OCI-LY7 (cell line): Measurements from ENCODE around the gene CNBP.
"Not testable (repeated sequence)": the region's sequence is repeated elsewhere in the genome, so short reads cannot be mapped to it uniquely, and the experiment has no call there.

Experiments used
- EZH2phosphoT487 ChIP-seq: fragments of 200-600 bp; sonication (generic); IDR thresholded peaks from 2 replicates; pipeline ENCODE4 v1.6.1; 2018; ENCODE audit warnings: low read depth, borderline replicate concordance, mild to moderate bottlenecking, mixed run types, antibody characterized with exemption, low read length, moderate library complexity, mixed read lengths
- TF ChIP-seq, protein P1 (sequence below): fragments of 200-600 bp; sonication (generic); conservative IDR thresholded peaks from 2 replicates; pipeline ENCODE4 v1.5.1; 2014; ENCODE audit warnings: mild to moderate bottlenecking, antibody characterized with exemption, low read length, moderate library complexity, mixed read lengths

DNA sequence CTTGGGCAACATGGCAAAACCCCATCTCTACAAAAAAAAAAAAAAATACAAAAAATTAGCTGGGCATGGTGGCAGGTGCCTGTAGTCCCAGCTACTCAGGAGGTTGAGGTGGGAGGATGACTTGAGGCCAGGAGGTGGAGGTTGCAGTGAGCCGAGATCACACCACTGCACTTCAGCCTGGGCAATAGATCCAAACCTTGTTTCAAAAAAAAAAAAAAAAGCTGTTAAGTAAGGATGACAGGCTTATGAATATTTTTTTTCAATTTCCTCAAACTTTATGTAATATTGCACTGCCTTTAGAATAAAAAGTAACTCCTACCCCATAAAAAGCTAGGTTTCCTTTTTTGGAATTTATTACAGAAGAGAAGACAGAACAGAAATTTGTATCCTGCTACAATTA is 40.7 kb upstream of the CNBP start:
- TF ChIP-seq, protein P1, sequence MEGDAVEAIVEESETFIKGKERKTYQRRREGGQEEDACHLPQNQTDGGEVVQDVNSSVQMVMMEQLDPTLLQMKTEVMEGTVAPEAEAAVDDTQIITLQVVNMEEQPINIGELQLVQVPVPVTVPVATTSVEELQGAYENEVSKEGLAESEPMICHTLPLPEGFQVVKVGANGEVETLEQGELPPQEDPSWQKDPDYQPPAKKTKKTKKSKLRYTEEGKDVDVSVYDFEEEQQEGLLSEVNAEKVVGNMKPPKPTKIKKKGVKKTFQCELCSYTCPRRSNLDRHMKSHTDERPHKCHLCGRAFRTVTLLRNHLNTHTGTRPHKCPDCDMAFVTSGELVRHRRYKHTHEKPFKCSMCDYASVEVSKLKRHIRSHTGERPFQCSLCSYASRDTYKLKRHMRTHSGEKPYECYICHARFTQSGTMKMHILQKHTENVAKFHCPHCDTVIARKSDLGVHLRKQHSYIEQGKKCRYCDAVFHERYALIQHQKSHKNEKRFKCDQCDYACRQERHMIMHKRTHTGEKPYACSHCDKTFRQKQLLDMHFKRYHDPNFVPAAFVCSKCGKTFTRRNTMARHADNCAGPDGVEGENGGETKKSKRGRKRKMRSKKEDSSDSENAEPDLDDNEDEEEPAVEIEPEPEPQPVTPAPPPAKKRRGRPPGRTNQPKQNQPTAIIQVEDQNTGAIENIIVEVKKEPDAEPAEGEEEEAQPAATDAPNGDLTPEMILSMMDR, result not testable (repeated sequence)
- TF ChIP-seq EZH2phosphoT487, result not testable (repeated sequence)
